Amniotic epithelial cell (primary cell): ENCODE measurements around the gene MAK.
"Not testable (repeated sequence)": the region's sequence is repeated elsewhere in the genome, so short reads cannot be mapped to it uniquely, and the experiment has no call there.

ENCODE experiments used
- DNase-seq: peaks from one replicate; pipeline ENCODE4 v3.0.0-alpha.2; 2010; ENCODE audit warnings: low read depth

The MAK gene

GRCh38 chr6:10725716-10726115 is 112.6 kb downstream of the MAK start:
- no peak for DNase-seq

GRCh38 chr6:10725044-10725443 is 113.3 kb downstream of the MAK start:
- DNase-seq: no peak

DNA sequence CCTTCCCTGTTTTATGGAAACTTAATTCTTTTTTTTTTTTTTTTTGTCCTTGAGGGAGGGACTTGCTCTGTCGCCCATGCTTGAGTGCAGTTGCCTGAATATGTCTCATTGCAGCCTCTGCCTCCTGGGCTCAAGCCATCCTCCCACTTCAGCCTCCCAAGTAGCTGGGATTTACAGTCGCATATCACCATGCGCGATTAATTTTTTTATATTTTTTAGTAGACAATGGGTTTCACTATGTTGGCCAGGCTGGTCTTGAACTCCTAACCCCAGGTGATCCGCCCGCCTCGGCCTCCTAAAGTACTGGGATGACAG is 114.8 kb downstream of the MAK start:
- no peak for DNase-seq

- DNase-seq: peak; percentile 99
Observed at GRCh38 chr6:10722820-10723566, 115.3 kb downstream of the MAK start, which contains the start of gene TMEM14C. TSS of gene TMEM14C (plus strand) at chr6:10723070. CDS start at chr6:10724614, 1,544 bp downstream.

DNA sequence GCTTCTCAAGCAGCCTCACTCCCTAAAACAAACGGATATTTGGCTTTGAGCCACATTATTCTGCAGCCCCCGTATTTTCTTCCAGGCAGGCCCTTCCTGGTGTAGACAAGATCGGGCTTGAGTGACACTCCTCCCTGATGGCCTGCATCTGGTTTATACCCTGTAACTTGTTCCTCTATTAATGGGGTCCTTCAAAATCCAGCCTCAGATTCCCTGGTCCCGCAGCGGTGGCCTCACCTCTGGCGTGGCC is 115.8 kb downstream of the MAK start:
- DNase-seq: no peak

GRCh38 chr6:10721850-10722569 is 116.3 kb downstream of the MAK start:
- no peak for DNase-seq

- DNase-seq: not testable (repeated sequence)
Observed at GRCh38 chr6:10720960-10721849, 117.1 kb downstream of the MAK start.

GRCh38 chr6:10720265-10720959 is 117.9 kb downstream of the MAK start:
- DNase-seq: peak; percentile 16

GRCh38 chr6:10719964-10720264 is 118.4 kb downstream of the MAK start:
- no peak for DNase-seq

DNA sequence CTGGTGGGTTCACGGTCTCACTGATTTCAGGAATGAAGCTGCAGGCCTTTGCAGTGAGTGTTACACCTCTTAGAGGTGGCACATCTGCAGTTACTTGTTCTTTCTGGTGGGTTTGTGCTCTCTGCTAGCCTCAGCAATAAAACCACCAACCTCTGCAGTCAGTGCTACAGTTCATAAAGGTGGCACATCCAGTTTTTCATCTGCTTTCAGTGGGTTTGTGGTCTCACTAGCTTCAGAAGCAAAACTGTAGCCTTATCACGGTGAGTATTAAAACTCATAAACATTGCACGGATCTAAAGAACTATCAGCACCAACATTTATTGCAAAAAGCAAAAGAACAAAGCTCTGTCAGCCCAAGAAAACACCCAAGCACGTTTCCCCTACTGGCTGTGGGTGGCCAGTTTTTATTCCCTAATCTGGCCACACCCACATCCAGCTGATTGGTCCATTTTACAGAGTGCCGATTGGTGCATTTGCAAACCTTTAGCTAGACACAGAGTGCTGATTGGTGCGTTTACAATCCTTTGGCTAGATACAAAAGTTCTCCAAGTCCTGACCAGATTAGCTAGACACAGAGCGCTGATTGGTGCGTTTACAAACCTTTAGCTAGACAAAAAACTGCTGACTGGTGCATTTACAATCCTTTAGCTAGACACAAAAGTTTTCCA is 118.9 kb downstream of the MAK start:
- no peak for DNase-seq

- DNase-seq: no peak
Observed at GRCh38 chr6:10713962-10714361, 124.4 kb downstream of the MAK start.
